ENCODE results near the gene SHBG.

DNA sequence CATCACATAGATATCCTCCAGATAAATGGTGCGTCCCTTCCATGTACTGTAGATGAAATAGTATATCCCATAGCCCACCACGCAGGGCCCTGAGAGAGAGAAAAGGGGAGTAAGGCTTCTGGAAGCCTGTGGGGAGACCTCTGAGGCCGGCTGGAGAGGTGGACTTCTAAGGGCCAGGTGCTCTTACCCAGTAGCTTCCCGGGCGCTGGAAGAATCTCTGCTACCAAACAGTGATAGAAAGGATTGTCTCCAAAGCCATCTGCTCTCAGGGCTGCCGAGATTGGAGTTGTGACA lies 3.0 kb upstream of the SHBG start:
- TF ChIP-seq, protein P1, sequence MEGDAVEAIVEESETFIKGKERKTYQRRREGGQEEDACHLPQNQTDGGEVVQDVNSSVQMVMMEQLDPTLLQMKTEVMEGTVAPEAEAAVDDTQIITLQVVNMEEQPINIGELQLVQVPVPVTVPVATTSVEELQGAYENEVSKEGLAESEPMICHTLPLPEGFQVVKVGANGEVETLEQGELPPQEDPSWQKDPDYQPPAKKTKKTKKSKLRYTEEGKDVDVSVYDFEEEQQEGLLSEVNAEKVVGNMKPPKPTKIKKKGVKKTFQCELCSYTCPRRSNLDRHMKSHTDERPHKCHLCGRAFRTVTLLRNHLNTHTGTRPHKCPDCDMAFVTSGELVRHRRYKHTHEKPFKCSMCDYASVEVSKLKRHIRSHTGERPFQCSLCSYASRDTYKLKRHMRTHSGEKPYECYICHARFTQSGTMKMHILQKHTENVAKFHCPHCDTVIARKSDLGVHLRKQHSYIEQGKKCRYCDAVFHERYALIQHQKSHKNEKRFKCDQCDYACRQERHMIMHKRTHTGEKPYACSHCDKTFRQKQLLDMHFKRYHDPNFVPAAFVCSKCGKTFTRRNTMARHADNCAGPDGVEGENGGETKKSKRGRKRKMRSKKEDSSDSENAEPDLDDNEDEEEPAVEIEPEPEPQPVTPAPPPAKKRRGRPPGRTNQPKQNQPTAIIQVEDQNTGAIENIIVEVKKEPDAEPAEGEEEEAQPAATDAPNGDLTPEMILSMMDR (optimal IDR thresholded peaks at IDR 0.05 in 1 of 3, IDR thresholded peaks at IDR 0.05 in 1 of 3, conservative IDR thresholded peaks at IDR 0.05 in 1 of 3; ENCODE audit: extremely low read depth in 1 of 3, insufficient read depth in 2 of 3, low read length in 3 of 3), result no peak
- no peak for TF ChIP-seq EZH2 (IDR thresholded peaks at IDR 0.05; ENCODE audit: low read length)
